K562 (cell line): ENCODE measurements around the gene EMILIN1. TPM values are rescaled to one million over a fixed set of nuclear protein-coding genes. Genes with fewer than 3 reads are reported as not detected.

ENCODE experiments used
- BRD4 ChIP-seq: fragments of 200-600 bp; sonication (generic); IDR thresholded peaks from 2 replicates; pipeline ENCODE4 v1.6.1; 2017; ENCODE audit warnings: inconsistent platforms
- EGR1 ChIP-seq: fragments of 450-650 bp; conservative IDR thresholded peaks from 2 replicates; pipeline ENCODE4 v1.6.1; 2017; ENCODE audit warnings: mild to moderate bottlenecking
- HDAC2 ChIP-seq: fragments of 450-650 bp; IDR thresholded peaks from 2 replicates; pipeline ENCODE4 v1.6.1; 2016; ENCODE audit warnings: mild to moderate bottlenecking
- IRF2 ChIP-seq: sonication (generic); formaldehyde crosslinking; IDR thresholded peaks from 2 replicates; pipeline ENCODE4 v1.8.1; 2022; ENCODE audit warnings: mild to moderate bottlenecking, missing genetic modification reagents
- JUNB ChIP-seq: fragments of 450-650 bp; formaldehyde crosslinking; conservative IDR thresholded peaks from 2 replicates; pipeline ENCODE4 v1.4.0; 2020; ENCODE audit warnings: mild to moderate bottlenecking
- KHSRP ChIP-seq: fragments of 450-650 bp; IDR thresholded peaks from 2 replicates; pipeline ENCODE4 v1.6.1; 2017
- MXI1 ChIP-seq: IDR thresholded peaks from 2 replicates; pipeline ENCODE4 v1.6.1; 2011; ENCODE audit warnings: low read depth, mild to moderate bottlenecking, improper control_type of control experiment, low read length
- NCOA2 ChIP-seq, 2 experiments: fragments of 450-650 bp; IDR thresholded peaks; 2 replicates each; pipeline ENCODE4 v1.6.1; 2018; ENCODE audit warnings: mild to moderate bottlenecking in 2 of 2, moderate library complexity in 1 of 2; ENCODE audit not compliant: partially characterized antibody in 2 of 2
- NR4A1 ChIP-seq, 2 experiments: fragments of 250-450 bp in 1 of 2; fragments of 450-650 bp in 1 of 2; sonication (Bioruptor Pico) in 1 of 2; IDR thresholded peaks; 2 replicates each; pipeline versions ENCODE4 v1.4.0 to v1.6.1; 2016 to 2020; ENCODE audit warnings: mild to moderate bottlenecking in 2 of 2, missing compliant biosample characterization in 1 of 2, missing genetic modification characterization in 1 of 2, moderate library complexity in 1 of 2
- SIN3A ChIP-seq, 2 experiments: fragments of 150-350 bp in 1 of 2; IDR thresholded peaks; 2 replicates each; pipeline ENCODE4 v1.6.1; 2011 to 2016; ENCODE audit warnings: borderline replicate concordance in 2 of 2, low read depth in 2 of 2, low read length in 2 of 2, mild to moderate bottlenecking in 2 of 2, moderate library complexity in 2 of 2; ENCODE audit not compliant: control insufficient read depth in 1 of 2
- SMARCE1 ChIP-seq: fragments of 450-650 bp; IDR thresholded peaks from 2 replicates; pipeline ENCODE4 v1.7.1; 2016; ENCODE audit warnings: mild to moderate bottlenecking
- SPI1 ChIP-seq: IDR thresholded peaks from 2 replicates; pipeline ENCODE4 v1.6.1; 2011; ENCODE audit warnings: low read depth, low read length, control low read depth, borderline replicate concordance
- SRSF1 ChIP-seq: fragments of 200-400 bp; formaldehyde crosslinking; IDR thresholded peaks from 2 replicates; pipeline ENCODE4 v1.6.1; 2017; ENCODE audit warnings: mild to moderate bottlenecking, low read depth, low read length, moderate library complexity
- TCFL5 ChIP-seq: fragments of 250-450 bp; sonication (Bioruptor Pico); conservative IDR thresholded peaks from 2 replicates; pipeline ENCODE4 v1.6.1; 2021; ENCODE audit warnings: mild to moderate bottlenecking, moderate library complexity, matching md5 sums
- TRIM24 ChIP-seq, 2 experiments: fragments of 450-650 bp; IDR thresholded peaks; 2 replicates each; pipeline ENCODE4 v1.6.1; 2016
- XRCC3 ChIP-seq: fragments of 450-650 bp; IDR thresholded peaks from 2 replicates; pipeline ENCODE4 v1.6.1; 2017; ENCODE audit warnings: mild to moderate bottlenecking, moderate library complexity
- ZFP1 ChIP-seq: fragments of 450-650 bp; formaldehyde crosslinking; IDR thresholded peaks from 2 replicates; pipeline ENCODE4 v1.4.0; 2020; ENCODE audit warnings: mild to moderate bottlenecking, mixed read lengths
- ZNF3 ChIP-seq: fragments of 250-450 bp; sonication (Bioruptor Pico); IDR thresholded peaks from 2 replicates; pipeline ENCODE4 v1.5.0; 2021; ENCODE audit warnings: mild to moderate bottlenecking, moderate library complexity
- polyA plus RNA-seq, 8 experiments: library from polyadenylated mRNA; depleted of rRNA in 4 of 8; stranded (reverse) in 5 of 8; unstranded in 3 of 8; fragments of >200 nt; fragmentation: Nextera tagmentation in 2 of 8; fragmentation: Illumina TruSeq in 1 of 8; extraction: Ambion mirVana in 2 of 8; extraction: Trizol in 1 of 8; gene quantifications; 2 replicates each; pipeline versions ENCODE4 v1.2.1 to v1.2.3, GENCODE V29; 2011 to 2014; ENCODE audit warnings: inconsistent platforms in 1 of 8, missing spikeins in 1 of 8
- total RNA-seq, 7 experiments: library from RNA; depleted of rRNA in 6 of 7; stranded (reverse); fragments of >200 nt in 6 of 7; fragmentation: Illumina TruSeq in 2 of 7; extraction: Trizol in 2 of 7; gene quantifications; 2 replicates each; pipeline versions ENCODE4 v1.2.1 to v1.2.3, GENCODE V29; 2011 to 2021; ENCODE audit warnings: low replicate concordance in 1 of 7
- TF ChIP-seq, protein P1 (sequence below): fragments of 450-650 bp; conservative IDR thresholded peaks from 2 replicates; pipeline ENCODE4 v1.6.1; 2016; ENCODE audit warnings: missing genetic modification characterization, low read depth, mild to moderate bottlenecking, missing compliant biosample characterization, moderate library complexity
- TF ChIP-seq, protein P2 (sequence below): fragments of 450-650 bp; formaldehyde crosslinking; IDR thresholded peaks from 2 replicates; pipeline ENCODE4 v1.4.0; 2020; ENCODE audit warnings: mild to moderate bottlenecking, mixed read lengths
- TF ChIP-seq, protein P3 (sequence below): fragments of 450-650 bp; conservative IDR thresholded peaks from 2 replicates; pipeline ENCODE4 v1.6.1; 2016; ENCODE audit warnings: missing genetic modification characterization, low read depth, mild to moderate bottlenecking, control low read depth, missing compliant biosample characterization
- TF ChIP-seq, protein P4 (sequence below), 2 experiments: fragments of 250-450 bp in 1 of 2; fragments of 450-650 bp in 1 of 2; sonication (Bioruptor Pico) in 1 of 2; IDR thresholded peaks; 2 replicates each; pipeline versions ENCODE4 v1.6.1 to v1.8.0; 2016 to 2021; ENCODE audit warnings: mild to moderate bottlenecking in 2 of 2, moderate library complexity in 2 of 2, missing compliant biosample characterization in 1 of 2, missing genetic modification characterization in 1 of 2

Gene EMILIN1
- total and polyA plus RNA-seq, 9 of the 15 experiments (the other 6 are each of a cell fraction or from before 2014, with no cell fraction given): 0.04 to 2.7 (median 0.54) TPM; not detected in 2

DNA sequence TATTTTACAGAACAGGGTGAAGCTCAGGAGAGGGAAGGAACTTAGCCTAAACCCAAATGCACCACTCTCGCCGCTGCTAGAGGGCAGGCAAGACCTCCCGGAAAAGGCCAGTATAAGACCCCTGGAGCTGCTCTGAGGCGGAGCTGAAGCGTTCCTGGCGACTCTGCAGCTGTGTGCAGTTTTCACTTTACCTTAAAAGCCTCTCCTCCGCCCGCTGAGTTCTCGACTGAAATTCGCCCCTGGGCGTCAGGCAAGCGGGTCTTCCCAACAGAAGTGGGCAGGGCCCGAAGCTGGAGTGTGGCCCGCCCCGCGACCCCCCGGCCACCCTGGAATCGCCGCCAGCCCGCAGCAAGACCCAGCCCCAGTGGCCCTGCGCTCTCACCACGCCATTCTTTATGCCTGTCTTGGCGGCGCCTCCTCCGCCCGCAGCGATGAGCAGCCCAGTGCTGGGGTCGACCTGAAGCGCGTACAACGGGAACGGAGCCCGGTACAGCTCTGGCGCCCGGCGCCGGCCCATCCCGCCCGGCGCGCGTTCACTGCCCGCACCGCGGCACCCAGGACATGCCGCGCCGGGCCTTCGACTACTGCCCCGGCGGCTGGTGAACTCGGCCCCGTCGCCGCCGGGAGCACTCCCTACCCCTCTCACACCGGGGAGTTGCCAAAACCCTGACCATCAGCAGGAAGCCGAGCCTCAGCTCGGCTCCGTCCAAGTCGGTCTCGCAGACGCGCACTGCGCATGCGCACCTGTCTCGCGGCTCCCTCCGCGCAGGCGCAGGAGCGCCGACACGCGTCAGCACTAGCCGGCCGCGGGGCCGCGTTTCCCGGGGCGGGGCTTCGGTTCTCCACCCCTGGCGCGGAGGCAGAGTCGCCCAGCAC lies 55.7 kb downstream of the EMILIN1 start, which contains the start of gene PREB (continued):
- TF ChIP-seq, protein P1, sequence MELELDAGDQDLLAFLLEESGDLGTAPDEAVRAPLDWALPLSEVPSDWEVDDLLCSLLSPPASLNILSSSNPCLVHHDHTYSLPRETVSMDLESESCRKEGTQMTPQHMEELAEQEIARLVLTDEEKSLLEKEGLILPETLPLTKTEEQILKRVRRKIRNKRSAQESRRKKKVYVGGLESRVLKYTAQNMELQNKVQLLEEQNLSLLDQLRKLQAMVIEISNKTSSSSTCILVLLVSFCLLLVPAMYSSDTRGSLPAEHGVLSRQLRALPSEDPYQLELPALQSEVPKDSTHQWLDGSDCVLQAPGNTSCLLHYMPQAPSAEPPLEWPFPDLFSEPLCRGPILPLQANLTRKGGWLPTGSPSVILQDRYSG (tag): no peak
- no peak for TF ChIP-seq SMARCE1
- no peak for TF ChIP-seq TRIM24 (IDR thresholded peaks at IDR 0.05)
- TF ChIP-seq JUNB (CRISPR knock-in tag): 0 out of 2 replicates have a peak, but pooled peaks have one; percentile 10
- TF ChIP-seq IRF2 (CRISPR knock-in tag): no peak
- TF ChIP-seq EGR1: no peak; the same call in 1 of the 2 replicates
- TF ChIP-seq ZNF3 (CRISPR knock-in tag): no peak
- TF ChIP-seq, protein P2, sequence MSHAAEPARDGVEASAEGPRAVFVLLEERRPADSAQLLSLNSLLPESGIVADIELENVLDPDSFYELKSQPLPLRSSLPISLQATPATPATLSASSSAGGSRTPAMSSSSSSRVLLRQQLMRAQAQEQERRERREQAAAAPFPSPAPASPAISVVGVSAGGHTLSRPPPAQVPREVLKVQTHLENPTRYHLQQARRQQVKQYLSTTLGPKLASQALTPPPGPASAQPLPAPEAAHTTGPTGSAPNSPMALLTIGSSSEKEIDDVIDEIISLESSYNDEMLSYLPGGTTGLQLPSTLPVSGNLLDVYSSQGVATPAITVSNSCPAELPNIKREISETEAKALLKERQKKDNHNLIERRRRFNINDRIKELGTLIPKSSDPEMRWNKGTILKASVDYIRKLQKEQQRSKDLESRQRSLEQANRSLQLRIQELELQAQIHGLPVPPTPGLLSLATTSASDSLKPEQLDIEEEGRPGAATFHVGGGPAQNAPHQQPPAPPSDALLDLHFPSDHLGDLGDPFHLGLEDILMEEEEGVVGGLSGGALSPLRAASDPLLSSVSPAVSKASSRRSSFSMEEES (CRISPR knock-in tag): no peak
- no peak for TF ChIP-seq NR4A1 (CRISPR knock-in tag; IDR thresholded peaks at IDR 0.05)
- no peak for TF ChIP-seq NR4A1 (tag; IDR thresholded peaks at IDR 0.05)
- TF ChIP-seq, protein P3, sequence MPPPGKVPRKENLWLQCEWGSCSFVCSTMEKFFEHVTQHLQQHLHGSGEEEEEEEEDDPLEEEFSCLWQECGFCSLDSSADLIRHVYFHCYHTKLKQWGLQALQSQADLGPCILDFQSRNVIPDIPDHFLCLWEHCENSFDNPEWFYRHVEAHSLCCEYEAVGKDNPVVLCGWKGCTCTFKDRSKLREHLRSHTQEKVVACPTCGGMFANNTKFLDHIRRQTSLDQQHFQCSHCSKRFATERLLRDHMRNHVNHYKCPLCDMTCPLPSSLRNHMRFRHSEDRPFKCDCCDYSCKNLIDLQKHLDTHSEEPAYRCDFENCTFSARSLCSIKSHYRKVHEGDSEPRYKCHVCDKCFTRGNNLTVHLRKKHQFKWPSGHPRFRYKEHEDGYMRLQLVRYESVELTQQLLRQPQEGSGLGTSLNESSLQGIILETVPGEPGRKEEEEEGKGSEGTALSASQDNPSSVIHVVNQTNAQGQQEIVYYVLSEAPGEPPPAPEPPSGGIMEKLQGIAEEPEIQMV: no peak
- no peak for TF ChIP-seq SPI1
- TF ChIP-seq NCOA2 (IDR thresholded peaks at IDR 0.05; ENCODE audit: partially characterized antibody in 2 of 2): no peak
- TF ChIP-seq SRSF1: no peak
- TF ChIP-seq MXI1: no peak
- TF ChIP-seq XRCC3: no peak
- TF ChIP-seq HDAC2: 0 out of 2 replicates have a peak, but pooled peaks have one; percentile 21
- TF ChIP-seq BRD4: peak; percentile 61; the same call in 1 of the 2 replicates
- TF ChIP-seq, protein P4, sequence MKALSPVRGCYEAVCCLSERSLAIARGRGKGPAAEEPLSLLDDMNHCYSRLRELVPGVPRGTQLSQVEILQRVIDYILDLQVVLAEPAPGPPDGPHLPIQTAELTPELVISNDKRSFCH (CRISPR knock-in tag; IDR thresholded peaks at IDR 0.05): no peak
- TF ChIP-seq, protein P4 (tag; IDR thresholded peaks at IDR 0.05): no peak; the same call in 1 of the 2 replicates
- TF ChIP-seq SIN3A (IDR thresholded peaks at IDR 0.05; ENCODE audit: borderline replicate concordance in 2 of 2, control insufficient read depth in 1 of 2, low read depth in 2 of 2, low read length in 2 of 2): peak; percentile 39 to 61; a peak in 2 of 4 replicates
- no peak for TF ChIP-seq ZFP1 (CRISPR knock-in tag)
- TF ChIP-seq KHSRP: no peak
- TF ChIP-seq TCFL5 (CRISPR knock-in tag): no peak
